OCI-LY7 (cell line): ENCODE measurements around the gene ABCA2. TPM values are rescaled to one million over a fixed set of nuclear protein-coding genes. Genes with fewer than 3 reads are reported as not detected.
A peak's percentile ranks its signal among the peaks of the same experiment; 100 is the strongest.

Experiments used
- BruUV-seq: library from RNA; stranded (reverse); fragments of 400-500 nt; replicated peaks from 2 replicates; lab custom pipeline; 2021; lab: Mats Ljungman, UMichigan
- CTCF ChIA-PET: fragments of 300-600 bp; sonication (Branson Sonifier 250); formaldehyde crosslinking; loops from one replicate; lab custom pipeline; 2022; ENCODE audit warnings: antibody characterized with exemption; ENCODE audit not compliant: unreplicated experiment; lab: Charles Lee
- POLR2A ChIA-PET: fragments of 300-600 bp; sonication (Branson Sonifier 250); formaldehyde crosslinking; loops from one replicate; lab custom pipeline; 2022; ENCODE audit warnings: antibody characterized with exemption; lab: Charles Lee
- DNase-seq: peaks from one replicate; pipeline ENCODE4 v3.0.0-alpha.2; 2015; ENCODE audit warnings: low spot score
- H2AFZ ChIP-seq: fragments of 200-600 bp; sonication (generic), shearing (Covaris generic); 2 replicates; pipeline ENCODE4 v1.6.1; 2014; ENCODE audit warnings: mild to moderate bottlenecking, antibody characterized with exemption, low read length, moderate library complexity
- H3K27ac ChIP-seq: fragments of 200-600 bp; sonication (generic); 2 replicates; pipeline ENCODE4 v1.5.1; 2014; ENCODE audit warnings: mixed run types, low read depth, mild to moderate bottlenecking, moderate library complexity, low read length, inconsistent platforms; ENCODE audit not compliant: poor library complexity, severe bottlenecking
- H3K36me3 ChIP-seq: fragments of 200-600 bp; sonication (generic); 2 replicates; pipeline ENCODE4 v1.6.1; 2014; ENCODE audit warnings: mild to moderate bottlenecking, antibody characterized with exemption, low read length, moderate library complexity, mixed read lengths; ENCODE audit not compliant: insufficient read depth
- H3K4me1 ChIP-seq: fragments of 200-600 bp; sonication (generic); 2 replicates; pipeline ENCODE4 v1.5.1; 2014; ENCODE audit warnings: mild to moderate bottlenecking, low read length; ENCODE audit not compliant: insufficient read depth, poor library complexity, severe bottlenecking
- H3K4me2 ChIP-seq: fragments of 200-600 bp; sonication (generic); 2 replicates; pipeline ENCODE4 v1.6.1; 2014; ENCODE audit warnings: mild to moderate bottlenecking, low read length
- H3K4me3 ChIP-seq: fragments of 200-600 bp; sonication (generic); 2 replicates; pipeline ENCODE4 v1.5.1; 2014; ENCODE audit warnings: mild to moderate bottlenecking, low read depth, low read length; ENCODE audit not compliant: poor library complexity, severe bottlenecking
- H3K79me2 ChIP-seq: fragments of 200-600 bp; sonication (generic); 2 replicates; pipeline ENCODE4 v1.6.1; 2016; ENCODE audit warnings: low read depth, mild to moderate bottlenecking, low read length, moderate library complexity, mixed read lengths; ENCODE audit not compliant: insufficient read depth
- H3K9me2 ChIP-seq: fragments of 200-600 bp; sonication (generic); 2 replicates; pipeline ENCODE4 v1.6.1; 2016; ENCODE audit warnings: mild to moderate bottlenecking, low read length, mixed read lengths; ENCODE audit not compliant: insufficient read depth
- H3K9me3 ChIP-seq: fragments of 200-600 bp; sonication (generic); 2 replicates; pipeline ENCODE4 v1.6.1; 2014; ENCODE audit warnings: mild to moderate bottlenecking, mixed run types, low read length, mixed read lengths
- H4K20me1 ChIP-seq: fragments of 200-600 bp; sonication (generic); 2 replicates; pipeline ENCODE4 v1.6.1; 2014; ENCODE audit warnings: mild to moderate bottlenecking, antibody characterized with exemption, low read length, moderate library complexity, mixed read lengths; ENCODE audit not compliant: insufficient read depth
- CTCF ChIP-seq: fragments of 200-600 bp; sonication (generic); conservative IDR thresholded peaks from 2 replicates; pipeline ENCODE4 v1.5.1; 2014; ENCODE audit warnings: mild to moderate bottlenecking, antibody characterized with exemption, low read length, moderate library complexity, mixed read lengths
- EZH2phosphoT487 ChIP-seq: fragments of 200-600 bp; sonication (generic); IDR thresholded peaks from 2 replicates; pipeline ENCODE4 v1.6.1; 2018; ENCODE audit warnings: low read depth, borderline replicate concordance, mild to moderate bottlenecking, mixed run types, antibody characterized with exemption, low read length, moderate library complexity, mixed read lengths
- intact Hi-C: fragments of 100-400 bp; cut with micrococcal nuclease; formaldehyde crosslinking; loops from one replicate; pipeline ENCODE4 v1.10.0; 2022; ENCODE audit not compliant: unreplicated experiment
- total RNA-seq, 2 experiments: library from RNA; depleted of rRNA in 1 of 2; stranded (reverse); fragments of >200 nt in 1 of 2; shearing (Covaris generic) in 1 of 2; gene quantifications; 2 replicates each; pipeline ENCODE4 v1.2.3, GENCODE V29; 2014 to 2022

The ABCA2 gene
- total RNA-seq, 2 experiments from 2014 or later, result 4.1 to 10.6 TPM

- CTCF ChIA-PET, result interaction anchor here (1.1 kb wide), 1 partner anchor 10 kb away, joined by 3 read pairs; the partner anchor contains the start of gene MAN1B1
- TF ChIP-seq EZH2phosphoT487, result no peak
- TF ChIP-seq CTCF, result no peak
- DNase-seq, result no peak
- Histone ChIP-seq H3K4me1 (peaks cover 18% of the 10 kb centered on the region), H3K4me2 (peak overlapping the region; percentile 66), H3K36me3 (no peaks in the 10 kb centered on the region), H3K79me2 (no peaks in the 10 kb centered on the region), H4K20me1 (no peaks in the 10 kb centered on the region), H3K9me2 (no peaks in the 10 kb centered on the region), H2AFZ (peak overlapping the region; percentile 50; the same call in 1 of the 2 replicates), H3K4me3 (peak overlapping the region; percentile 72), H3K9me3 (no peaks in the 10 kb centered on the region), H3K27ac (no peak overlapping the region)
- intact Hi-C loops, result no loop called here
- no TSS peak for BruUV-seq
- POLR2A ChIA-PET, result interaction anchor here (1.2 to 2.0 kb wide), 2 partner anchors 8 to 10 kb away, joined by 4 to 7 read pairs; partner anchors contain the start of gene MAN1B1
Measured at GRCh38 chr9:137076636-137077009, 48.6 kb upstream of the ABCA2 start.

- H3K36me3 ChIP-seq, result no peaks in the 10 kb centered on the region
- no peak overlapping the region for H3K27ac ChIP-seq
- no peaks in the 10 kb centered on the region for H3K9me3 ChIP-seq
- POLR2A ChIA-PET, result interaction anchor here (1.0 kb wide), 1 partner anchor 11 kb away, joined by 3 read pairs; the partner anchor contains the start of gene MAN1B1
- H2AFZ ChIP-seq, result no peak overlapping the region
- no peak overlapping the region for H3K4me2 ChIP-seq
- H3K79me2 ChIP-seq, result no peaks in the 10 kb centered on the region
- no peaks in the 10 kb centered on the region for H3K9me2 ChIP-seq
- TF ChIP-seq EZH2phosphoT487 (no peak), CTCF (no peak)
- H3K4me1 ChIP-seq, result peaks cover 27% of the 10 kb centered on the region
- CTCF ChIA-PET, result no interaction called here
- intact Hi-C loops, result no loop called here
- H4K20me1 ChIP-seq, result no peaks in the 10 kb centered on the region
- no TSS peak for BruUV-seq
- no peak for DNase-seq
- no peak overlapping the region for H3K4me3 ChIP-seq
Measured at GRCh38 chr9:137075275-137075775, 47.3 kb upstream of the ABCA2 start.

GRCh38 chr9:137074657-137075274 is 46.7 kb upstream of the ABCA2 start:
- peaks cover 27% of the 10 kb centered on the region for H3K4me1 ChIP-seq
- no peaks in the 10 kb centered on the region for H4K20me1 ChIP-seq
- peak; percentile 17 for DNase-seq
- H3K36me3 ChIP-seq, result no peaks in the 10 kb centered on the region
- H3K9me3 ChIP-seq, result no peaks in the 10 kb centered on the region
- no peak overlapping the region for H2AFZ ChIP-seq
- CTCF ChIA-PET, result no interaction called here
- POLR2A ChIA-PET, result interaction anchor here (1.0 kb wide), 1 partner anchor 12 kb away, joined by 3 read pairs; the partner anchor contains the start of gene MAN1B1
- no peaks in the 10 kb centered on the region for H3K9me2 ChIP-seq
- BruUV-seq, result no TSS peak
- H3K79me2 ChIP-seq, result no peaks in the 10 kb centered on the region
- TF ChIP-seq CTCF (no peak), EZH2phosphoT487 (no peak)
- no peak overlapping the region for H3K4me3 ChIP-seq
- intact Hi-C loops, result no loop called here
- no peak overlapping the region for H3K27ac ChIP-seq
- H3K4me2 ChIP-seq, result no peak overlapping the region
